Immature natural killer cell (primary cell): ENCODE measurements around the gene RPS6KC1. TPM values are rescaled to one million over a fixed set of nuclear protein-coding genes. Genes with fewer than 3 reads are reported as not detected.
A peak's percentile ranks its signal among the peaks of the same experiment; 100 is the strongest.
"Not testable (repeated sequence)": the region's sequence is repeated elsewhere in the genome, so short reads cannot be mapped to it uniquely, and the experiment has no call there.

Experiments used
- DNase-seq, 3 donors: peaks; one replicate each; pipeline ENCODE4 v3.0.0; 2022; ENCODE audit warnings: mixed read lengths in 1 of 3
- H3K27ac Mint-ChIP-seq, 6 donors: one replicate each; pipeline ENCODE4 v1.8.0; 2020; ENCODE audit warnings: mixed read lengths in 6 of 6, mild to moderate bottlenecking in 5 of 6, inconsistent platforms in 4 of 6, moderate library complexity in 3 of 6
- H3K27me3 Mint-ChIP-seq, 3 donors: one replicate each; pipeline ENCODE4 v1.8.0; 2020 to 2021; ENCODE audit warnings: low read depth in 3 of 3, mild to moderate bottlenecking in 3 of 3, mixed read lengths in 3 of 3, moderate library complexity in 3 of 3, inconsistent platforms in 1 of 3
- H3K36me3 Mint-ChIP-seq, 3 donors: one replicate each; pipeline ENCODE4 v1.8.0; 2020; ENCODE audit warnings: mixed read lengths in 3 of 3, inconsistent platforms in 2 of 3, mild to moderate bottlenecking in 2 of 3
- H3K4me1 Mint-ChIP-seq, 2 donors: one replicate each; pipeline ENCODE4 v1.8.0; 2020; ENCODE audit warnings: inconsistent platforms in 2 of 2, mild to moderate bottlenecking in 2 of 2, mixed read lengths in 2 of 2, moderate library complexity in 1 of 2
- H3K4me3 Mint-ChIP-seq, 5 donors: one replicate each; pipeline ENCODE4 v1.8.0; 2020; ENCODE audit warnings: mild to moderate bottlenecking in 5 of 5, mixed read lengths in 5 of 5, inconsistent platforms in 3 of 5, moderate library complexity in 3 of 5
- H3K9me3 Mint-ChIP-seq, 6 donors: one replicate each; pipeline ENCODE4 v1.8.0; 2020; ENCODE audit warnings: mild to moderate bottlenecking in 6 of 6, mixed read lengths in 6 of 6, inconsistent platforms in 4 of 6, moderate library complexity in 3 of 6
- polyA plus RNA-seq, 3 donors: library from polyadenylated mRNA; unstranded; fragments of 300-500 nt; fragmentation: Illumina TruSeq; gene quantifications; one replicate each; pipeline ENCODE4 v1.2.3, GENCODE V29; 2021

Gene RPS6KC1
- polyA plus RNA-seq, 3 donors from 2014 or later: 2.9 to 10.7 (median 5.2) TPM

DNA sequence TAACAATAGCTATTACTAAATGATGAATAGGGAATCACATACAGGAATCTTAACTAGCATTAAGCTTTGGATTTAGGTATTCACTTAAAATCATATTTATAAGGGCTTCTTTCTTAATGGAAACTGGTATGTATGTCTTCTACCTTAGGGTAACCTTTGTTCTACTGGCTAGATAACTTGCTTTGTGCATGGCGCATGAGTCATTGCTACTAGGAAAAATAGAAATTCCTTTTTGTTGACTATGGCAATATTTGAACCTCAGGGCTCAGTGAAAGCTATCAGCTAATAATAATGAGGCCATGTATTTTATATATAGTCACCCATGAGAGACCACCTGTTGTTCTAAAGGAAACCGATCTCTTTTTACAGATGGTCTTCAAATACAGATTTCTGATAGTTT lies 72.5 kb downstream of the RPS6KC1 start:
- no peak overlapping the region for H3K4me3 Mint-ChIP-seq
- H3K27me3 Mint-ChIP-seq: no peaks in the 10 kb centered on the region
- H3K36me3 Mint-ChIP-seq: no peaks in the 10 kb centered on the region
- H3K9me3 Mint-ChIP-seq: no peaks in the 10 kb centered on the region
- no peak for DNase-seq
- H3K27ac Mint-ChIP-seq: no peak overlapping the region
- H3K4me1 Mint-ChIP-seq: peaks cover 2 to 6% of the 10 kb centered on the region in 2 donors

DNA sequence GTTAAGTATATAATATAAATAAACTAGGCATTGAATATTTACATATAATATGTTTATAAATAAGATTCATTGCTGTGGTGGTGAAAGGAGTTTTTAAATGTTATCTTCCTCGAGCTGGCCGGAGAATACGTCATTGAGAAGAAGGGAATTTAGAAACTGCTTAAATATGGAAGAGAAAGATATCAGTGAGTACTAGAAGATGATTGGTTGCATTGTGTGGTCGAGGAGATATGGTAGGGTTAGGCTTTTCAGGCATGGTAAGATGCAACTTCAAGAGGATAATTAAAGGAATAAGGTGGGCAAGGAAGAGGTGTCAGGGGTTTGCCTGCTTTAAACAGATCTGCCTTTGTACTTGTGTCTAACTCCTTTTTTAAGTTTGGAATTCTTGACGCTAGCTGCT lies 73.5 kb downstream of the RPS6KC1 start:
- Mint-ChIP-seq H3K4me1 (peaks cover 2 to 6% of the 10 kb centered on the region in 2 donors), H3K4me3 (no peak overlapping the region), H3K27me3 (no peaks in the 10 kb centered on the region), H3K27ac (no peak overlapping the region), H3K36me3 (no peaks in the 10 kb centered on the region), H3K9me3 (no peaks in the 10 kb centered on the region)
- DNase-seq: no peak

DNA sequence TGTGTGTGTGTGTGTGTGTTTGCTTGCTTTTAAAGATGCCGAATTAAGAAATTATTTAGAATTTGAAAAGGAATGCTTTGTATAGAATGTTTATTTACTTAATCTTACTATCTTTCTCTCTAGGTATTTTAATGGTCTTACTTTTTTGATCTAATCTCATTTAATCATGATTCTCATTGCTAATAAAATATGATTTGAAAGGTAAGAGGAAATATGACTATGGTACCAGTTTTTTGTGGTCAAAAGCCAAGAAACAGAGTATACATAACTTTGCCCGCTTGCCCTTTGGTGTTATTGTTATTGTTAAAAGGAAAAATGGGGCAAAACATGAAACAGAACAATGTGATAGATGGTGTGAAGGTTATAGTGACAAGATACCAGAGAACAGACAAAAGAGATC lies 74.6 kb downstream of the RPS6KC1 start:
- Mint-ChIP-seq H3K4me1 (peaks cover 2 to 6% of the 10 kb centered on the region in 2 donors), H3K36me3 (no peaks in the 10 kb centered on the region), H3K27me3 (no peaks in the 10 kb centered on the region), H3K27ac (no peak overlapping the region), H3K9me3 (no peaks in the 10 kb centered on the region), H3K4me3 (no peak overlapping the region)
- DNase-seq: no peak

DNA sequence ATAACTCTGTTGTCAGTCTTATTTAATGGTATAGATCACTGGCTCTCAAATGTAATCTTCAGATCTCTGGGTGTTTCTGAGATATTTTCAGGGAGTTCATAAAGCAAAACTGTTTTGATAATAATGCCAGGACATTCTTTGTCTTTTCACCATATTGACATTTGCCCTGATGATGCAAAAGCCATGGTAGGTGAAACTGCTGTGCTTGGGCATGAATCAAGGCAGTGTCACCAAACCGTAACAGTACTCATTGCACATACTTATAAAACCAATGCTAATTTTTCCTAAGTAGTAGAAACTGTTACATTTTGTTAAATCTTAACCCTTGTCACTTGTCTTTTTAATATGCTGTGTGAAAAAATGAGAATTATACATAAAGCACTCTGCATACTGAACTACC lies 76.0 kb downstream of the RPS6KC1 start:
- H3K9me3 Mint-ChIP-seq: no peaks in the 10 kb centered on the region
- peaks cover 2 to 6% of the 10 kb centered on the region in 2 donors for H3K4me1 Mint-ChIP-seq
- DNase-seq: no peak
- no peaks in the 10 kb centered on the region for H3K27me3 Mint-ChIP-seq
- peaks cover 0 to 5% (median 0%) of the 10 kb centered on the region in 3 donors for H3K36me3 Mint-ChIP-seq
- no peak overlapping the region for H3K27ac Mint-ChIP-seq
- H3K4me3 Mint-ChIP-seq: no peak overlapping the region

DNA sequence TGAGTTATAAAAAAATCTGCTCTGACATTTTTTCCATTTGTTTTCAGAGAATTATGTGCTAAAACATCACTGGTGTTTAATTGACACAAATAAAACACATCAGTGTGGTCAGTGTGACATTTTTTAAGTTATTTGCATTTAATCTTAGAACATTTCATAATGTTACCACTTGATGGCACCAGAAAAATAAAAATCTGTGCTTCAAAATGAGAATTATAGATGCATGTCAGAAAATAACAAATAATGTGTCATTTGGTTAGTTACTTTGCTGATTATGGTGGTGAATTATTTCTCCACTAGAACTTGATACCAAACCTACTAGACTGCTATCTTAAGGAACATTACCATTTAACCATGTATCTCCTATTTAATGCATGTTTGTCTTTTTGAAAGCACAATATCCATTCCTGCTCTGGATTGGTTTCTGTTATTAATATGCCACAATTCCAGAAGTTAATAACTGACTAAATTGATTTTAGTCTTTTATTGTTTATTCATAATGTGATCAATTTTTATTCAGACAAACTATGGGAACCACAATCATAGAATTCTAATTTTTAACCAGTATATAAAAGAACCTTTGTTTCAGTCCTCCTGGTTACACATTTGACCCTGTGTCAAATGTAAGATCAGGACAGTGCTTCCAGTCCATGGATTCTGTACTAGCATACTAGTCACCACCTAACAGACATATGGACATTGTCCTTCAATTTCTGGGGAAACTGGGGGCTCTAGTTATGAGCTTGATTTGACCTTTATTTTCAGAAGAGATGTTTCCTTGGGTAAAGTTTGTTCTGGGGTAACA lies 81.0 kb downstream of the RPS6KC1 start:
- peaks cover 3 to 6% of the 10 kb centered on the region in 2 donors for H3K4me1 Mint-ChIP-seq
- H3K27ac Mint-ChIP-seq: no peak overlapping the region
- no peak for DNase-seq
- no peak overlapping the region for H3K4me3 Mint-ChIP-seq
- peaks cover 0 to 10% (median 0%) of the 10 kb centered on the region in 3 donors for H3K36me3 Mint-ChIP-seq
- no peaks in the 10 kb centered on the region for H3K27me3 Mint-ChIP-seq
- no peaks in the 10 kb centered on the region for H3K9me3 Mint-ChIP-seq

DNA sequence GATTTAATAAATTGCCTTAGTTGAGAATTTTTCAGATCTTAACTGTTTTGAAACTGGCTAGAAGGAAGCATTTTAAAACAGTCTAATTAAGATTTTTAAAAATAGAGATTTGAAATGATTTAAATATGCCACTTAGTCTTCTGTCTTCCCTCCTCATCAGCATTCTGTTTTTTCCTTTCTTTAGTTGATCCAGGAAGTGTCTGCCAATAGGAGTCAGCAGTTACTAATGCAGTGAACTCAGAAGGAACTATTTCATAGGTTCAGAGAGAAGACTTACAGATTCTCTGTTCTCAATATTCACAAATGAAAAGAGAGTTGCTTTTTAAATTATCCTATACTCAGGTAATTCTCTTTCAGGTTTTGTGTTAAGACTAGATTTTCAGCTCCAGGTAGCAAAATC lies 84.5 kb downstream of the RPS6KC1 start:
- H3K27ac Mint-ChIP-seq: no peak overlapping the region
- no peaks in the 10 kb centered on the region for H3K9me3 Mint-ChIP-seq
- H3K27me3 Mint-ChIP-seq: no peaks in the 10 kb centered on the region
- no peak for DNase-seq
- H3K4me1 Mint-ChIP-seq: peaks cover 23 to 26% of the 10 kb centered on the region in 2 donors
- peaks cover 0 to 26% (median 11%) of the 10 kb centered on the region in 3 donors for H3K36me3 Mint-ChIP-seq
- no peak overlapping the region for H3K4me3 Mint-ChIP-seq

DNA sequence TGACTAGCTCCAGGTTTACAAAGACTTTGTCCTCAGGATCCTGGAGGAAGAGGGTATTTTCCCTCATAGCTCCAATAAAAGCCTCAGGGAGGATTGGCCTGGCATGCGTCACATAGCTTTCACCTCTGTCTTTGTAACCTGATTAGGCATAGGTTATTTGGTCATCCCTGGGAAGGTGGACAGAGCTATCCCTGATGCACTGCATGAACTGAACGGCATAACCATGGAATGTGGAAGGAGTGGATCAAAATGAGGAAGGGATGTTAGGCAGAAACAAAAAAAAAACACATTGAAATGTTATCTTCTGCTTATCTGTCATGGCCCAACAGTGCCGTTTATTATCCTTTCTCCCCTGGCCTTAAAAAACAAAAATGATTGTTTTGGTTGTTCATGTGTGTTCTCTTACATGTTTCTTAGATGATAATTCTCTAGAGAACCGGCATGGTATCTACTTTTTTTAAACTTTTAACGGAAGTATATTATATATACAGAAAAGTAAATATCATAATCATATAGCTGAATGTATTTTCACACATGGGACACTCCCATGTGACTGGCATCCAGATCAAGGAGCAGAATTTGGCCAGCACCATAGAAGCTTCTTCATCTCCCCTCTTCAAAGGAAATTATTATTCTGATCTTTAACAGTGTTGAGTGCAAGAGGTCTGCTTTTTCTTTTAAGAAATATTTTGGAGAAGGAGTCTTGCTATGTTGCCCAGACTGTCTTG lies 85.3 kb downstream of the RPS6KC1 start:
- Mint-ChIP-seq H3K36me3 (peaks cover 0 to 21% (median 11%) of the 10 kb centered on the region in 3 donors), H3K4me3 (no peak overlapping the region), H3K27ac (no peak overlapping the region), H3K27me3 (peaks cover 0 to under 1% (median 0%) of the 10 kb centered on the region in 3 donors), H3K4me1 (peaks cover 23 to 30% of the 10 kb centered on the region in 2 donors), H3K9me3 (no peaks in the 10 kb centered on the region)
- no peak for DNase-seq

DNA sequence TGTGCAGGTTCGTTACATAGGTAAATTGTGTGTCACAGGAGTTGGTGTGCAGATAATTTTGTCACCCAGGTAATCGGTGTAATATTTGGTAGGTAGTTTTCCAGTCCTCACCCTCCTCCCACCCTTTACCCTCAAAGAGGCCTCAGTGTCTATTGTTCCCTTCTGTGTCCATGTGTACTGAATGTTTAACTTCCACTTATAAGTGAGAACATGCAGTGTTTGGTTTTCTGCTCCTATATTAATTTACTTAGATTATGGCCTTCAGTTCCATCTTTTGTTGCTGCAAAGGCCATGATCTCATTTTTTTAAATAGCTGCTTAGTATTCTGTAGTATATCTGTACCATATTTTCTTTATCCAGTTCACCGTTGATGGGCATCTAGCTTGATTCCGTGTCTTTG lies 87.3 kb downstream of the RPS6KC1 start:
- no peak overlapping the region for H3K4me3 Mint-ChIP-seq
- H3K27me3 Mint-ChIP-seq: peaks cover 0 to 2% (median 0%) of the 10 kb centered on the region in 3 donors
- H3K27ac Mint-ChIP-seq: peak overlapping the region in 1 of 6 donors; percentile 52
- H3K9me3 Mint-ChIP-seq: no peaks in the 10 kb centered on the region
- peaks cover 27 to 37% of the 10 kb centered on the region in 2 donors for H3K4me1 Mint-ChIP-seq
- DNase-seq: no peak
- peaks cover 0 to 21% (median 11%) of the 10 kb centered on the region in 3 donors for H3K36me3 Mint-ChIP-seq

DNA sequence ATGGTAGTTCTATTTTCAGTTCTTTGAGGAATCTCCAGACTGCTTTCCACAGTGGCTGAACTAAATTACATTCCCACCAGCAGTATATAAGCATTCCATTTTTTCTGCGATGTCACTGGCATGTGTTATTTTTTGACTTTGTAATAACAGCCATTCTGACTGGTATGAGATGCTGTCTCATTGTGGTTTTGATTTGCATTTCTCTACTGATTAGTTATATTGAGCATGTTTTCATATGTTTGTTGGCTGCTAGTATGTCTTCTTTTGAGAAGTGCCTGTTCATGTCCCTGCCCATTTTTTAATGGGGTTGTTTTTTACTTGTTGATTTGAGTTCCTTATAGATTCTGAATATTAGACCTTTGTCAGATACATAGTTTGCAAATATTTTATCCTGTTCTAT lies 87.9 kb downstream of the RPS6KC1 start:
- Mint-ChIP-seq H3K4me1 (peaks cover 25 to 37% of the 10 kb centered on the region in 2 donors), H3K9me3 (no peaks in the 10 kb centered on the region), H3K4me3 (no peak overlapping the region), H3K27me3 (peaks cover 0 to 2% (median 0%) of the 10 kb centered on the region in 3 donors), H3K36me3 (peaks cover 0 to 23% (median 11%) of the 10 kb centered on the region in 3 donors), H3K27ac (peak overlapping the region in 1 of 6 donors; percentile 52)
- no peak for DNase-seq

DNA sequence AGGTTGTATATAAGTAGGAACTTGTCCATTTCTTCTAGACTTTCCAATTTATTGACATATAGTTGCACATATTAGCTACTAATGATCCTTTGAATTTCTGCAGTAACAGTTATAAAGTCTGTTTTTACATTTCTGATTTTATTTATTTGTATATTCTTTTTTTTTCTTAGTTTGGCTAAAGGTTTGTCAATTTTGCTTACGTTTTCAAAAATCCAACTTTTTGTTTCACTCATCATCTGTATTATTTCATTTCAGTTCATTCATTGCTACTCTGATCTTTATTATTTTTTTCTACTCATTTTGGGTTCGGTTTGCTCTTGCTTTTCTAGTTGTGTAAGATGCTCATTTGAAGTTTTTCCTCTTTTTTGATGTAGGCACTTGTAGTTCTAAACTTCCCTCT lies 97.9 kb downstream of the RPS6KC1 start:
- H3K27ac Mint-ChIP-seq: no peak overlapping the region
- no peak for DNase-seq
- H3K9me3 Mint-ChIP-seq: peaks cover 4 to 11% (median 7%) of the 10 kb centered on the region in 6 donors
- peaks cover 15 to 36% (median 28%) of the 10 kb centered on the region in 3 donors for H3K36me3 Mint-ChIP-seq
- H3K4me3 Mint-ChIP-seq: no peak overlapping the region
- H3K27me3 Mint-ChIP-seq: no peaks in the 10 kb centered on the region
- H3K4me1 Mint-ChIP-seq: peaks cover 9 to 23% of the 10 kb centered on the region in 2 donors

DNA sequence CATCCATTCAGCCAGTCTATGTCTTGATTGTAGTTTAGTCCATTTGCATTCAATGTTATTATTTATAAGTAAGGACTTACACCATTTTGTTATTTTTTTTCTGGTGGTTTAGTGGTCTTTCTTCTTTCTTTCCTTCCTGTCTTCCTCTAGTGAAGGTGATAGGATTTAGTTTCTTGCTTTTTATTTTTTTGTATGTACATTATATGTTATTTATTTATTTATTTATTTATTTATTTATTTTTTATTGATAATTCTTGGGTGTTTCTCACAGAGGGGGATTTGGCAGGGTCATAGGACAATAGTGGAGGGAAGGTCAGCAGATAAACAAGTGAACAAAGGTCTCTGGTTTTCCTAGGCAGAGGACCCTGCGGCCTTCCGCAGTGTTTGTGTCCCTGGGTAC lies 99.0 kb downstream of the RPS6KC1 start:
- H3K36me3 Mint-ChIP-seq: peaks cover 15 to 35% (median 27%) of the 10 kb centered on the region in 3 donors

DNA sequence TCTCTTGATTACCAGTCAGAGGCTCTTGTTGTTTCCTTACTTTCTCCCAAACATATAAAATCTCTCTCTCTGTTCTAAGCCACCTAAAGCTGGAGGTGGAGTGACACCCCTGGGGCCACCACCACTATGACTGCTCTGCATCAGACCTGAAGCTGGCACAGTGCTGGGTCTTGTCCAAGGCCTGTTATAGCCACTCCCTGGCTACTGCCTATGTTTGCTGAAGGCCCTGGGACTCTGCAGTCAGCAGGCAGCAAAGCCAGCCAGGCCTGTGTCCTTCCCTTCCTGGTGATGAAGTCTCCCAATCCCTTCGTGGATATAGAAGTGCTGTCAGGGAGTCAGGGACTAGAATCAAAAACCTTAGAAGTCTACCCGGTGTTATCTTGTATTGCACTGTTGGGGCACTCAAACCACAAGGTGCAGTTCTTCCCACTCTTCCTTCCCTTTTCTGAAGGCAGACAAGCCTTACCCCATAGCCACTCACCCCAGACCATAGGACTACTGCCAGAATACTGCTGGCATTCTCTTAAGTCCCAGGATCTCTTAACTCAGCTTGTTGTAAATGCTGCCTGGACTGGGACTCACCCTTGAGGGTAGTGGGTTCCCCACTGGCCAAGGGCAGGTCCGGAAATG lies 103.1 kb downstream of the RPS6KC1 start:
- DNase-seq: no peak
- H3K27ac Mint-ChIP-seq: peak overlapping the region in 3 of 6 donors; percentile 42 to 67 (median 65)
- H3K9me3 Mint-ChIP-seq: peaks cover 2 to 9% (median 4%) of the 10 kb centered on the region in 6 donors
- H3K27me3 Mint-ChIP-seq: peaks cover 0 to 2% (median 0%) of the 10 kb centered on the region in 3 donors
- H3K4me3 Mint-ChIP-seq: no peak overlapping the region
- H3K36me3 Mint-ChIP-seq: peaks cover 16 to 18% (median 18%) of the 10 kb centered on the region in 3 donors
- H3K4me1 Mint-ChIP-seq: peaks cover 13 to 32% of the 10 kb centered on the region in 2 donors

More for the DNA sequence above, 99.0 kb downstream of the RPS6KC1 start:
- not testable (repeated sequence) for H3K27ac Mint-ChIP-seq, DNase-seq, H3K27me3 Mint-ChIP-seq, H3K4me3 Mint-ChIP-seq
- H3K4me1 Mint-ChIP-seq: peaks cover 17 to 32% of the 10 kb centered on the region in 2 donors
- peaks cover 4 to 11% (median 7%) of the 10 kb centered on the region in 6 donors for H3K9me3 Mint-ChIP-seq

DNA sequence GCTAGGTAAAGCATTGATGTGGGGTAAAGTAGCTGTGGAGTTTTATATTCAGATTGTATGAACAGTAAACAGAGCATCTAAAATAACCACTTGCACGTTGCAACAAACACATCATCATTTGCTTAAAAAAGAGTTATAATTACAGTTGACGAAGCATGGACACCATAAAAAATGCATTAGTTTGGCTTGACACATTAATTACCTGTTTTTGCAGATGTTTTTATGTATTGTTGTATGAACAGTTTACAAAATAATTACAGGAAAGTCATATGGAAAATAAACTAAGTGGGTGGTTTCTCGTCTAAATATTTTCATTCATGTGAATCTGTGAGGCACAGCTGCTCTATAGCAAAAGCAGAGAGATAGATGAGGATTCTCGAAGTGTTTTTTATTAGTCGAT lies 108.3 kb downstream of the RPS6KC1 start:
- Mint-ChIP-seq H3K4me1 (peaks cover 3 to 12% of the 10 kb centered on the region in 2 donors), H3K9me3 (no peaks in the 10 kb centered on the region), H3K27ac (no peak overlapping the region), H3K27me3 (peaks cover 0 to 4% (median 0%) of the 10 kb centered on the region in 3 donors), H3K36me3 (peaks cover 16 to 18% (median 17%) of the 10 kb centered on the region in 3 donors), H3K4me3 (no peak overlapping the region)
- DNase-seq: no peak

DNA sequence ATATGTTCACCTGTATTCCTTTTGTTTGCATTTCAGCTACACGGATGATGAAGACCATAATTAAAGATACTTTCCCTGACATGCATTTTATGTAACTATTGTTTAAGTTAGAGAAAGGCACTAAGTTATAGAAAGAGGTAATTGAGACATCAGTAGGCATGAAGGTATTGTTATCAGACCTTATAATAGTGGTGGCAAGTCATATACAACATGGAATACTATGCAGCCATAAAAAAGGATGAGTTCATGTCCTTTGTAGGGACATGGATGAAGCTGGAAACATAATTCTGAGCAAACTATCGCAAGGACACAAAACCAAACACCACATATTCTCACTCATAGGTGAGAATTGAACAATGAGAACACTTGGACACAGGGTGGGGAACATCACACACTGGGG lies 109.4 kb downstream of the RPS6KC1 start:
- H3K27me3 Mint-ChIP-seq, H3K4me1 Mint-ChIP-seq, H3K27ac Mint-ChIP-seq, H3K4me3 Mint-ChIP-seq, DNase-seq, H3K9me3 Mint-ChIP-seq: not testable (repeated sequence)
- peaks cover 16 to 18% (median 17%) of the 10 kb centered on the region in 3 donors for H3K36me3 Mint-ChIP-seq
